Breast epithelium (tissue), 4 donors: ENCODE data around the gene VDAC1. TPM values are rescaled to one million over a fixed set of nuclear protein-coding genes. Genes with fewer than 3 reads are reported as not detected.

Experiments
- DNase-seq, 2 donors: peaks; one replicate each; pipeline ENCODE4 v3.0.0-alpha.2; 2019; ENCODE audit warnings: low spot score in 2 of 2
- H3K27ac ChIP-seq, 2 donors: fragments of 200-600 bp; sonication (generic) in 1 of 2; one replicate each; pipeline ENCODE4 v1.5.1; 2016 to 2019; ENCODE audit warnings: mild to moderate bottlenecking in 1 of 2
- H3K27me3 ChIP-seq, 2 donors: fragments of 200-600 bp; sonication (generic) in 1 of 2; one replicate each; pipeline versions ENCODE4 v1.5.1 to v1.6.0; 2017 to 2019; ENCODE audit warnings: control low read depth in 1 of 2, mild to moderate bottlenecking in 1 of 2
- H3K36me3 ChIP-seq: fragments of 200-600 bp; one replicate; pipeline ENCODE4 v1.5.1; 2019
- H3K4me1 ChIP-seq, 2 donors: fragments of 200-600 bp; sonication (generic); one replicate each; pipeline ENCODE4 v1.5.1; 2016 to 2019; ENCODE audit warnings: control low read depth in 1 of 2
- H3K4me3 ChIP-seq, 3 donors: fragments of 200-600 bp; sonication (generic); 1 replicate in 2 of 3; 2 replicates in 1 of 3; pipeline ENCODE4 v1.5.1; 2016 to 2019; ENCODE audit warnings: mild to moderate bottlenecking in 3 of 3, moderate library complexity in 2 of 3
- H3K9me3 ChIP-seq, 2 donors: fragments of 200-600 bp; sonication (generic) in 1 of 2; one replicate each; pipeline ENCODE4 v1.5.1; 2016 to 2019; ENCODE audit warnings: control low read depth in 1 of 2
- POLR2A ChIP-seq: fragments of 450-650 bp; IDR thresholded peaks from one replicate; pipeline ENCODE4 v1.6.1; 2016; ENCODE audit warnings: antibody characterized with exemption, mild to moderate bottlenecking, moderate library complexity
- POLR2AphosphoS5 ChIP-seq, 3 donors: sonication (generic); formaldehyde crosslinking; IDR thresholded peaks; one replicate each; pipeline ENCODE4 v1.6.1; 2017; ENCODE audit warnings: antibody characterized with exemption in 3 of 3
- intact Hi-C: fragments of 100-400 bp; cut with DNase I; formaldehyde crosslinking; loops from one replicate; pipeline ENCODE4 v1.15.1; 2023; ENCODE audit warnings: low total_unique reads
- total RNA-seq, 3 donors: library from RNA; depleted of rRNA; stranded (reverse); fragments of >200 nt; gene quantifications; one replicate each; pipeline ENCODE4 v1.1.0, GENCODE V29; 2016
- TF ChIP-seq, protein P1 (sequence below), 3 donors: fragments of 450-650 bp; IDR thresholded peaks; one replicate each; pipeline ENCODE4 v1.5.1; 2016 to 2017; ENCODE audit warnings: antibody characterized with exemption in 3 of 3, mild to moderate bottlenecking in 3 of 3, moderate library complexity in 3 of 3

The VDAC1 gene
- total RNA-seq, 3 donors from 2014 or later, result 113 to 141 (median 118) TPM

DNA sequence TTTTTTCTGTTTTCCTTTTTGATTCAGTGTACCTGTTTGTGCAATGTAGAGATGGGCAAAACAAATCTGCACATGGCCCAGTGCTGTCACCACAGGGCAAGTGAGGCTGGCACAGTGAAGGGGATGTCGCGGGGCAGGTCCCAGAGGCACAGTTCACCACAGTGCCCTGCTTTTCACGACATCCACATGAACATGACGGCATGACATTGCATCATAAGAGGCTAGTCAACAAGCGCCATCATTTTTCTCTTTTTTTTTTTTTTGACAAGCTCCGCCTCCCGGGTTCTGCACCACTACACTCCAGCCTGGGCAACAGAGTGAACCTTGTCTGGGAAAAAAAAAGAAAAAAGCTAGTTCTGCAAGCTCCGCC is 42.9 kb upstream of the VDAC1 start:
- Histone ChIP-seq H3K27ac (no peak overlapping the region), H3K9me3 (no peaks in the 10 kb centered on the region), H3K36me3 (no peaks in the 10 kb centered on the region), H3K4me1 (no peaks in the 10 kb centered on the region), H3K4me3 (no peak overlapping the region), H3K27me3 (no peaks in the 10 kb centered on the region)
- no peak for DNase-seq
- TF ChIP-seq, protein P1, sequence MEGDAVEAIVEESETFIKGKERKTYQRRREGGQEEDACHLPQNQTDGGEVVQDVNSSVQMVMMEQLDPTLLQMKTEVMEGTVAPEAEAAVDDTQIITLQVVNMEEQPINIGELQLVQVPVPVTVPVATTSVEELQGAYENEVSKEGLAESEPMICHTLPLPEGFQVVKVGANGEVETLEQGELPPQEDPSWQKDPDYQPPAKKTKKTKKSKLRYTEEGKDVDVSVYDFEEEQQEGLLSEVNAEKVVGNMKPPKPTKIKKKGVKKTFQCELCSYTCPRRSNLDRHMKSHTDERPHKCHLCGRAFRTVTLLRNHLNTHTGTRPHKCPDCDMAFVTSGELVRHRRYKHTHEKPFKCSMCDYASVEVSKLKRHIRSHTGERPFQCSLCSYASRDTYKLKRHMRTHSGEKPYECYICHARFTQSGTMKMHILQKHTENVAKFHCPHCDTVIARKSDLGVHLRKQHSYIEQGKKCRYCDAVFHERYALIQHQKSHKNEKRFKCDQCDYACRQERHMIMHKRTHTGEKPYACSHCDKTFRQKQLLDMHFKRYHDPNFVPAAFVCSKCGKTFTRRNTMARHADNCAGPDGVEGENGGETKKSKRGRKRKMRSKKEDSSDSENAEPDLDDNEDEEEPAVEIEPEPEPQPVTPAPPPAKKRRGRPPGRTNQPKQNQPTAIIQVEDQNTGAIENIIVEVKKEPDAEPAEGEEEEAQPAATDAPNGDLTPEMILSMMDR (IDR thresholded peaks at IDR 0.05), result no peak
- no peak for TF ChIP-seq POLR2AphosphoS5 (IDR thresholded peaks at IDR 0.05)
- TF ChIP-seq POLR2A, result no peak
- intact Hi-C loops, result loop anchor here (10.0 kb wide), 1 partner anchor 87 kb away; no protein-coding TSS in a partner anchor

- H3K9me3 ChIP-seq, result no peaks in the 10 kb centered on the region
- H3K4me3 ChIP-seq, result no peak overlapping the region
- H3K36me3 ChIP-seq, result no peaks in the 10 kb centered on the region
- intact Hi-C loops, result loop anchor here (10.0 kb wide), 1 partner anchor 88 kb away; no protein-coding TSS in a partner anchor
- H3K27ac ChIP-seq, result peak overlapping the region; percentile 14 to 41
- H3K27me3 ChIP-seq, result no peaks in the 10 kb centered on the region
- no peak for DNase-seq
- TF ChIP-seq POLR2AphosphoS5 (IDR thresholded peaks at IDR 0.05), result no peak
- TF ChIP-seq, protein P1 (IDR thresholded peaks at IDR 0.05), result no peak
- TF ChIP-seq POLR2A, result no peak
- H3K4me1 ChIP-seq, result no peaks in the 10 kb centered on the region
Observed at GRCh38 chr5:134046801-134047686, 42.3 kb upstream of the VDAC1 start.

DNA sequence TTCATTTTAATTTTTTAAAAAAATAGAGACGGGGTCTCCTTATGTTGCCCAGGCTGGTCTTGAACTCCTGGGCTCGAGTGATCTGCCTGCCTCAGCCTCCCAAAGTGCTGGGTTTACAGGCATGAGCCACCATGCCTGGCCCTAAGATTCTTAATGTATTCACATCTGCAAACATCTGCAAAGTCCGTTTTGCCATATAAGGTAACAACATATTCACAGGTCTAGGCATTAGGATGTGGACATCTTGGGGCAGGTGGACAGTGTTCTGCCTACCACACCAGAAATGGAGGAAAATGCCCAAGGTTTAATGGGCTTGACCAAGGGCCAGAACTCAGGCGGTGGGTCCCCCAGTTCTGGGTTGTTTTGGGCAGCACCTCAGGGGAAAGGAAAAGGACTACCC is 41.6 kb upstream of the VDAC1 start:
- intact Hi-C loops, result loop anchor here (10.0 kb wide), 1 partner anchor 88 kb away; no protein-coding TSS in a partner anchor
- H3K9me3 ChIP-seq, result no peaks in the 10 kb centered on the region
- no peaks in the 10 kb centered on the region for H3K4me1 ChIP-seq
- TF ChIP-seq, protein P1 (IDR thresholded peaks at IDR 0.05), result no peak
- no peak for TF ChIP-seq POLR2A
- no peak for TF ChIP-seq POLR2AphosphoS5 (IDR thresholded peaks at IDR 0.05)
- H3K27ac ChIP-seq, result peak overlapping the region; percentile 14 to 41
- H3K4me3 ChIP-seq, result no peak overlapping the region
- H3K36me3 ChIP-seq, result no peaks in the 10 kb centered on the region
- H3K27me3 ChIP-seq, result no peaks in the 10 kb centered on the region
- no peak for DNase-seq

DNA sequence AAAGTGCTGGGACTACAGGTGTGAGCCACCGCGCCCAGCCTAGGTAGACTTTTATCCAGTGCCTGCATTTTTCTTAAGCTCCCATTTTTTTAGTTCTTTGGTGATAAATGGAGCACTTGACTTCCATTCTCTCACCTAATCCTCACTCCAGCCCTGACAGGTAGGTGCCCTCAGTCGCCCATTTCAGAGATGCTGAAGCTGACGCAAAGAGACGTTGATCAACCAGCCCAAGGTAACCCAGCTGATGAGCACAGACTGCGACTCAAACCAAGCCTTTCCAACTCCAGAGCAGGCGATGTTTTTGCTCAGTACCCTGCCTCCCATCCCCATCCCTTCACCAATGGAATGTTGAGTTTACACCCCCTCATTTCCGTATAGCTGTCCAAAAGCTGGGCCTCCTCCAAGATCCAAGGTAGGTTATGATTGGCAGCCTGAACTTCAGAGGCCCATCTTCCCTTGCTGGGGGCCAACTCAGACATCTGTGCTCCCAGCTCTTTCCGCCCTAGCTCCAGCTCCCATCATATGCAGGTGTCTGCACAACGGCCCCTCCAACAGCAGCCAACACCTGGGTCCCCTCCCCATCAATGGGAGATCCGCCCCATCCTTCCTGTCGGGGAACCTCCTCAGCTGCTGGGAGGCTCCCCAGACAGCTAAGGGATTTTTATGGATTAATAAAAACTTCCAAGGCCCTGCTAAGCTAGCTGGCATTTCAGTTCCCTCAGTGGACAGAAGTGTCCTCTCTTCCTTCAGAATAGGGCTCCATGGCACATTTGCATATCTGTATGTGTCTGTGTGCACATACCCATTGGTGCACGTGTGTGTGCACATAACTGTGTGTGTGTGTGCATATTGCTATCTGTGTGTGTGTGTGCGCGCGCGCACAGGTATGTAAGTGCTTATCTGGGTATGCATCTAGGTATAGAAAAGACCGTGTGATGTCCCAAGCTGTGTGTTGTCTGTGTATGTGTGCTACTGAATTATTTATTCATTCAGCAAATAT is 39.3 kb upstream of the VDAC1 start:
- Histone ChIP-seq H3K4me1 (no peaks in the 10 kb centered on the region), H3K27me3 (no peaks in the 10 kb centered on the region), H3K36me3 (no peaks in the 10 kb centered on the region), H3K27ac (no peak overlapping the region), H3K9me3 (no peaks in the 10 kb centered on the region), H3K4me3 (no peak overlapping the region)
- DNase-seq, result no peak
- TF ChIP-seq POLR2AphosphoS5 (IDR thresholded peaks at IDR 0.05) (no peak), POLR2A (no peak)
- TF ChIP-seq, protein P1 (IDR thresholded peaks at IDR 0.05), result no peak
- intact Hi-C loops, result loop anchor here (5.0 to 10.0 kb wide), 2 partner anchors 91 to 507 kb away; no protein-coding TSS in a partner anchor
